HG02678 (cell line): ENCODE measurements around the gene TAOK2.
"Not testable (repeated sequence)": the region's sequence is repeated elsewhere in the genome, so short reads cannot be mapped to it uniquely, and the experiment has no call there.

Experiments
- ATAC-seq: cut with Tn5 transposase; IDR thresholded peaks from one replicate; pipeline ENCODE4 v1.9.1; 2021; ENCODE audit warnings: mild to moderate bottlenecking, moderate library complexity; ENCODE audit not compliant: unreplicated experiment

TAOK2 gene

DNA sequence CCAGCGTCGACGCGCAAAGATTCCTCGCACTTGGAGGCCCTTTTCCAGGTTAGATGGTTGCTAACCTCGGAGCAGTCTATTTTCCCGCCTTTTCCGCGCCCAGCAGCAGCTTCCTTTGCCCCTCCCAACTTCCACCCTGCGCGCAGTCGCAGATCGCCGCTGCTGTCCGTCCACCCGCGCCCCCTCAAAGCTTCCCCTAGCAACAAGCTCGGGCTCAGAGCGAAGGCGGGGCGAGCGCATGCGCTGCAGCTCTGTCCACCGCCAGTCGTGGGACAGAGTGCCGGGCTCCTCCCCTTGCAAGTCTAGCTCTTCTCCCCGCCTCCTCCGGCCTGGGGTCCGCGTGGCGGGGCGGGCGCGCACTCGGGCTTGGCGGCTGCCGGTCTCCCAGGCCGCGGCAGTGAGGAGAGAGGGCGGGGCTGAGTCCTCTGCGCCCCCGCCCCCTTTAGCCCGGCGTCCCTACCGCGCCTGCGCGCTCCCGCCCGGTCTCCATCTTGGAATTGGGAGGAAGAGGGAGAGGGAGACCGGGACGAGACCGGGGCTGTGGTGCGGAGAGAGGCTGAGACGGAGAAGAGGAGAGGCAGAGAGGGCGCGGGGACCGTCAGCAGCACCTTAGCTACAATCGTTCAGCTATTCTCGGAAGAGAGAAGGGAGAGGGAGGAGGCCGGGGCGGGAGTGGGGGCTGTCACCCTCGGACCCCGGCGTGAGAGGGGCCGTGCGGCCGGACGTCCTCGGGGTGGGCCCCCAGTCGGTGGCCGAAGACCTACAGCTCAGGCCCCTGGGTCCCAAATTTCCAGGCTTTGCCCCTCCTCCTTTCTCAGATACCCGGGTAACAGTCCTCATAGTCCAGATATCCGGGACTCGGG lies at the start of gene TAOK2:
TSS of gene TAOK2 (plus strand) at position 485 of the 863 bp plus-strand sequence. CDS start 3,905 bp downstream, outside the sequence.
- peak; percentile 95 for ATAC-seq

GRCh38 chr16:29925105-29925756 lies 48.4 kb upstream of the TAOK2 start:
- ATAC-seq, result no peak

GRCh38 chr16:29925781-29926710 lies 47.6 kb upstream of the TAOK2 start, which contains the start of gene KCTD13:
TSS of gene KCTD13 (minus strand) at chr16:29926226. CDS start at chr16:29926033, 193 bp downstream.
- ATAC-seq, result peak; percentile 89

DNA sequence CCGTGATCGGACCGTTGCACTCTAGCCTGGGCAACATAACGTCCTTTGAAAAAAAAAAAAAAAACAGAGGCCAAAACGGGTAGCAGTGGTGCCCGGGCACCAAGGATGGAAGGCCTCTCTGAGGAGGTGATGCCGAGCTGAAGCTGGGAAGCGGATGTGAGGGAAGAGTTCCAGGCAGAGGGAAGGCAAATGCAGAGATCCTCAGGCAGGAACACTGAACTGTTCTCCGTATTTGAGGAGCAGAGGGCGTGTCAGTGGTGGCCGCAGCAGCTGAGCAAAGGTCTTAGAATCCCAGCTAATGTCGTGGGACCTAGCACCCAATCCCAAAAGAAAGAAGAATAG lies 47.0 kb upstream of the TAOK2 start:
- ATAC-seq, result no peak

- no peak for ATAC-seq
Measured at GRCh38 chr16:29927070-29927905, 46.4 kb upstream of the TAOK2 start.

- not testable (repeated sequence) for ATAC-seq
Measured at GRCh38 chr16:29931750-29932149, 41.9 kb upstream of the TAOK2 start.

- ATAC-seq, result no peak
Measured at GRCh38 chr16:29940656-29941055, 33.0 kb upstream of the TAOK2 start.

- ATAC-seq, result no peak
Measured at GRCh38 chr16:29943846-29944799, 29.5 kb upstream of the TAOK2 start.

- ATAC-seq, result no peak
Measured at GRCh38 chr16:29947897-29948296, 25.8 kb upstream of the TAOK2 start.

DNA sequence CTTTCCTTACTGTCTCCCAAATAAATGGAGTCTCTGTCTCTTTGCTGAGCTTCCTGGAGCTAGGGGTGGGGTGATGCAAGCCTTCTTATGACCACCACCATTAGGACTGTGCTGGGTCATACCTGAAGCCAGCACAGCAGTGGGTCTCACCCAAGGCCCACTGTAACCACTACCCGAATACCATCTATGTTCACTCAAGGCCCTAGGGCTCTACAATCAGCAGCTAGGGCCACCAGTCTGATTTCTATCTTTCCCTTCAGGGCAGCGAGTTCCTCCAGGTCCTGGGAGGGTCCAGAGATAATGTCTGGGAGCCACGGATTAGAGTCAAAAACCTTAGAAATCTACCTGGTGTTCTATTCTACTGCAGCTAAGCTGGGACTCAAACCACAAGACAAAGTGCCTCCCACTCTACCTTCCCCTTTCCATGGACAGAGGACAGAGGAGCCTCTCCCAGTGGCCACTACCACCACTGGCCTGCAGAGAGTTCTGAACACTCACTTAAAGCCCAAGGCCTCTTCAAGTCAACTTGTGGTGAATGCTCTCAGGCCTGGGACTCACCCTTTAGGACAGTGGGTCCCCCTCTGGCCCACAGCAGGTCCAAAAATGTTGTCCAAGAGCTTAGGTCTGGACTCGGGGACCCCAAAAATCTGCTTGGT lies 22.7 kb upstream of the TAOK2 start:
- ATAC-seq, result no peak

DNA sequence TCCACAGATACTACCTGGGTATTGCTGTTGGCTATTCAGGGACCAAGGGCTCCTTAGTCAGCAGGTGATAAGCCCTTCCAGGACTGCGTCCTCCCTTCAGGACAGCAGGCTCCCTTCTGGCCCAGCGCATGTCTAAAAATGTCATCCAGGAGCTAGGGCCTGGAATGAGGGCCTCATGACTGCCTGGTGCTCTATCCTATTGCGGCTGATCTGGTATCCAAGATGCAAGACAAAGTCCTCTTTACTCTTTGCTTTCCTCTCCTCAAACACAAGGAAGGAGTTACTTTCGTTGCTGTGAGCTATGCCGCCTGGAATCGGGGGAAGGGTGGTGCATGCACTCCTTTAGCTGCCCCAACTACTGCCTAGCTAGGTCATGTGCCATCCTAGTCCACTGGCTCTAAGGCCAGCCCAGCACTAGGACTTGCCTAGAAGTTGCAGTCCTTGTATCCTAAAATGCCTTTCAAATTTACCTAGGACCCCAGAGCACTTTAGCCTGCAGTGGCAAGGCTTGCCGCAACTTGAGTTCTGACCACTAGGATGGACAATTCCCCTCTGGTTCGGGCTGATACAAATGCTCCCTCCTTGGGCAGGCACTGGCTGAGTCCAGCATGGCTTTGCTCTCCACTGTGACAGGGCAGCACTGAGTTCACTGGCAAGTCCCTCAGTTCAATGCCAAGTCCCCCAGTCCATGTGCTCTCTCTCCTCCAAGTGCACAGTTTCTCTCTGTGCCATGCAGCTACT lies 21.9 kb upstream of the TAOK2 start:
- ATAC-seq, result no peak

- ATAC-seq, result no peak
Measured at GRCh38 chr16:29958756-29959155, 14.9 kb upstream of the TAOK2 start.

GRCh38 chr16:29959293-29959692 lies 14.4 kb upstream of the TAOK2 start:
- no peak for ATAC-seq

DNA sequence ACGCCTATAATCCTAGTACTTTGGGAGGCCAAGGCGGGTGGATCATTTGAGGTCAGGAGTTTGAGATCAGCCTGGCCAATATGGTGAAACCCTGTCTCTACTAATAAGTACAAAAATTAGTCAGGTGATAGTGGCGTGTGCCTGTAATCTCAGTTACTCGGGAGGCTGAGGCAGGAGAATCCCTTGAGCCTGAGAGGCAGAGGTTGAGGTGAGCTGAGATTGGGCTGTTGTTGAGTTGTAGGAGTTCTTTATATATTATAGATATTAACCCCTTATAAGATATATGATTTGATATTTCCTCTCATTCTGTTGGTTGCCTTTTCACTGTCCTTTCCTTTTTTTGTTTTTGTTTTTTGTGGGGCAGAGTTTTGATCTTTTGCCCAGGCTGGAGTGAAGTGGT lies 13.8 kb upstream of the TAOK2 start:
- not testable (repeated sequence) for ATAC-seq

GRCh38 chr16:29961127-29961478 lies 12.6 kb upstream of the TAOK2 start:
- ATAC-seq, result no peak

- peak; percentile 84 for ATAC-seq
Measured at GRCh38 chr16:29961479-29962343, 12.0 kb upstream of the TAOK2 start, which contains the start of gene TMEM219. TSS of gene TMEM219 (plus strand) at chr16:29962079. CDS start at chr16:29963144, 1,065 bp downstream.
